HG02885 (cell line): Measurements from ENCODE around the gene HOXB8.

Source experiments
- ATAC-seq: cut with Tn5 transposase; IDR thresholded peaks from one replicate; pipeline ENCODE4 v1.9.1; 2021; ENCODE audit warnings: mild to moderate bottlenecking; ENCODE audit not compliant: unreplicated experiment, poor library complexity

The HOXB8 gene

DNA sequence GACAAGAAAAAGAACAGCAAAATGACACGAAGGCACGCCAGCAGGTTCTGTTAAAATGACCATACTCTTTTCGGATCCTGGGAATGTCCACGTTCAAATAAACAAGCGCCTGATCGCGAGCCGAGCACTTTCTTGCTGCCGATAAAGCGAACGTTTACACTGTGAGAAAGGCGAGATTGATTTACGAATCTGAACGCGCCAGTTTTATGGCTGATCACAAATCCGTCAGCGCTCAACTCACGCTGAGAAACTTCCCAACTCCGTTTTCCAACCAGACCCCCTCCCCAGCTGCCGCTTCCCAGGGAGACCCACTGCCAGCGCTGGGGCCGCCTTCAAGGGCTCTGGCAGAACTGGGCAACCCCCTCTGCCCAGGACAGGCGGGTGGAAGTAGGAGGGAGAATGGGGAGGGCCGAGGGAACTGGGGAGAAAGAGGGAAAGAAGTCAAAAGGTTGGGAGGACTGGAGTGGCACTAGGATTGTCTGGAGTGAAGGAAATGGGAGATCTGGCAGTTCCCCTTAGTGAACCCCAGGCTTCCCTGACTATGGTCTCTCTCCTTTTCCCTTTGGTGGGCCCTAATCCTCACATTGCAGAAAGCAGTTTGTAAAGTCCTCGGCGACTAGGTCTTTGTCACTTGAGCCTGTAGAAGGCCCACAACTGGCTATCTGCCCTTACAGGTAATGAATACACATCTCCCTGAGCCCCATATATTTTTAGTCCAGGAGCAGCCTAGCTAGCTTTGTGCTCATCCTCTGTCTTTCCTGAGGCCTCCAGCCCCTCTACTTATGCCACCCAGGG, 43.9 kb downstream of the HOXB8 start:
- no peak for ATAC-seq

DNA sequence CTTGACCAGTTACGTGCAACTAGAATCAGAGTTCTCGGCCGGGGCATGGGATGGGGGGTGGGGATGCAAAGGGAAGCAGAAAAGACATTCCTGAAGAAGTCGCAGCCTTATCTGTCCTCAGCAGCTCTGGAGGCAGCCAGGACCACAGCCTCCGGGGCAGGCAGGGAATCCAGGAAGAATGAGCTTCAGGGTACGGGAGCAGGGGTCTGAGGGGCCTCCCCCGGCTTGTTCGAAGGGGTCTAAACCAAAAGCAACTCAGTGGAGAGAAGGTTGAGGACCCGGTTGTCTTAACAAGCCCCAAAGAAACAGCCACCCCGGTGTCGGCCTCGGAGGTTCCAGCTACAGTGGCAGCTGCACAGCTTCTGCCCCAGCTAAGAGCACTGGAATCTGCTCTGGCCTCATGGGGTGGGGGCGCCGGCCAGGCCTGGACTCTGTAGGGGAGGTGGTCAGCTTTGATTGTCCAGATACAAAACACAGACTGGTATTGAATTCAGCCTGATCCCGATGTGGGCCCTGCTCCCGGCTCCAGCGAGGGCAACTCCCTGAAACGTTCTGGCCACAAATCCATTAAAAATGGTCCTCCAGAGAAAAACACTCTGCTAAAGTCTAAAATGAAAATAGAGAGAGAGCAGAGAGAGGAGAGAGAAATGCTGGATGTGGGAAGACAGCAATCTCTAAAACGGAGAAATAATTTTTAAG, 44.6 kb downstream of the HOXB8 start:
- no peak for ATAC-seq

DNA sequence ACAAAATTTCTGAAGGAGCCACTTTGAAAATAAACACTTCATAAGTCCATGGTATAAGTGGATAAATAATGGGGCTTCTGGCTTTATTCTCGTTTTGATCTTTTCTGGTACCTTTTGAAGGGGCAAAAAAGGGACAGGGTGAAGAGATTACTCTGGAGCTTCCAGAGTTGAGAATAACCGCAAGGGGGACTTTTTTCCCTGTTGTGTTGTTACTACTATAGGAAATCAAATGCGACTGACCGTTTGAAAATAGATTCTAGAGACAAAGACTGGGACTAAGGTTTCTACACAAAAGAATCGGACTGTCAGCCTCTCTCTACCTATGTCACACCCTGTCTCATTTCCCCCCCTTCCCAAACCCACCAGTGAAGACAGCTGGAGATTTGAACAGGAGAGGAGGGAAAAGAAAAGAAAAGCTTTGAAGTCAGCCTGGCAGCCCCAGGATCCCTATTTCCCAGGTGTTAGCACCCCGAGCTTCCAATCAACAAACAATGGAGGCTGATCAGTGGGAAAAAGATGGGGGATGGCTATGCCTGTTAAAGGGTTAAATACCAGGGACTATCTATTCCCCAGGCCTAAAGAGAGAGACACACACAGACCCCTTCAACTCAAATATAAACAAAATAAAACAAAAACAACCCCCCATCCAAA, 45.3 kb downstream of the HOXB8 start:
- no peak for ATAC-seq

DNA sequence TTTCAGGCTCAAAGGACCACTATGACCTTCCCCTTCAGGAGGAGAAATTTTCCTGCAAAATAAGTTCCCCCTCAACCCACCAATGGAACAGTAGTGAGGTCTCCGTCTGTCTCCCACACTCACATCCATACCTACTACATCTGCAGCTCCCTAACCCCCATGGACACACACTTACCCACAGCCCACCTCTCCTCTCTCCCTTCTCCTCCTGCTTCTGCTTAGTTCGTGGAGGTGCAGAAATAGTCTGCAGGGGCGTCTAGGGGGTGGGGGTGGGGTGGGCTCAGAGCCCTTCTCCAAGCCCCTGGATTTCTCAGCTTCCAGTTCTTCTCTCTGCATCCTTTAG, 45.9 kb downstream of the HOXB8 start:
- ATAC-seq, result no peak

DNA sequence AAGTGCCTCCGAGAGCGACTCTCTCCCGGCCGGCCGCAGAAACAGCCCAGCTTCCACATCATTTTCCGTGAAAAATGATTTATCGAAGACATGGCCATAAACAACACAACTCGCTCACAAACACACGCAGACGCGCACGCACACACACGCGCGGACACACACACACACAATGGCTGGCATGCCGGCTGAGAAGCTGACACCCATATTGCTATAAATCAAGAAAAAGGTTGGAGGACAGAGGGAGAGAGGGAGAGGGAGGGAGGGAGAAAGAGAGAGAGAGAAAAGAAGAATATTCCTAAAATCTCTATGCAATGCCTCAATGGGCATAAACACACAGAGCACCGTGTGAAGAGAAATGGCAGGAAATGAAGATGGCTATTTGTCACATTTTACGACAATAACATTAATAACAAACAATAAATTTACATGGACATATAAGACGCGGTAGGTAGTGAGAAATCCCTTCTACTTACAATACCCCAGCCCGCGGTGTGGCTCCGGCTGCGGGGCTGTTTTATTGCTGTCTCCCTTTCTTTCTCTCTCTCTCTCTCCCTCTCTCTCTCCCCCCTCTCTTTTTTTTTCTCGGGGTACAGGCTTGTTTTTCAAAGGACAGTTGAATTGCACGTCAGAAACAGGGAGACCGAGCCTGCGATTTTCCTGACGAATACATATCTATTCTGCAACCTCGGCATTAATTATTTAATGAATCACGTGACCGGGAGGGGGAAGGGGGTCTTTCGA, 46.4 kb downstream of the HOXB8 start:
- ATAC-seq, result no peak

DNA sequence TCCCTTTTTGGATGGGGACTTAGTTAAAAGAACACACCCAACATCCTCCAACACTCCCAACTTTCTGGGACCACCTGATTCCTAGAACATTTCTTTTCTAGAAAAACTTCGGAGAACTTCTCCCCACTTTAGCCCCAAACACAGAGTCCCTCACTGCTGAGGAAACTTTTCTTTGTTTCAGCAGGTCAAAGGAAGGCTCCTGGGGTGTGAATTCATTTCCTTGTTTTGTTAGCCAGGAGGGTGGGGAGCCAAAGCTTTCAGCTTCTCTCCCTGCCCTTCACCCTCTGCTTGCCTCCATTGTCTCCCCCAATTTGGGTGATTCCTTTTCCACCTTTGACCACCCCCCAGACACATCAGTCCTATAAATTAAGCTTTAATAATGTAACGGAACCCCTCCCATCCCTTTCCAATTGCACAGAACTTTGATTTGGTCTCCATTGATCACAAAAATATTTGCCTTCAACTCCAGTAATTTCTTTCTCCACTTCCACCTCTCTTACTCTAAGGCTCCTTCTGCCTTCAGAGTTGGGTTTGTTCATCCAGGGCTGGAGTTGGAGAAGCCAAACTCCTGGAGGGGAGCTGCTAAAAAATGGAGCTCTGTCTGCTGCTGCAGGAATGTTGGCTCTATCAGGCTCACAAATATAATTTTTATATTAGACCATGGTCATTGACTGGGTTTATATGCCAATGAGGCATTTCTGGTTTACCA, 47.3 kb downstream of the HOXB8 start:
- ATAC-seq, result no peak

DNA sequence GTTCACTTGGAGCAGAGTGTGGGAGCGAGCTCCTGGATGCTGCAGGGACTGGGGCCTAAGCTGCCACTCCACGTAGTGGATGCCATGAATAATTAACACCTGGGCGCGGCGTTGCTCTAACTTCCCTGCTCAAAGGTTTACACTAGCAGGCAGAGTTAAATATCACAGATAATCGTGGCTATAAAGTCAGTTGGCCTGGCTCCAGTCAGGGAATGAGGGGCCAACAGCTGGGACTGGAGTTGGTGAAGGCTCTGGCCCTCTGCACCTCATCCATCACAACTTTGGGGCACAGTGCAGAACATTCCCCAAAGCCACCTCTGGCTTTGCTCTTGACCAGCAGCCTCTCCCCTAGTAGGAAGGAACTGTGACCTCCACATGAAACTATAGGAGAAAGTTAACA, 47.9 kb downstream of the HOXB8 start:
- no peak for ATAC-seq

DNA sequence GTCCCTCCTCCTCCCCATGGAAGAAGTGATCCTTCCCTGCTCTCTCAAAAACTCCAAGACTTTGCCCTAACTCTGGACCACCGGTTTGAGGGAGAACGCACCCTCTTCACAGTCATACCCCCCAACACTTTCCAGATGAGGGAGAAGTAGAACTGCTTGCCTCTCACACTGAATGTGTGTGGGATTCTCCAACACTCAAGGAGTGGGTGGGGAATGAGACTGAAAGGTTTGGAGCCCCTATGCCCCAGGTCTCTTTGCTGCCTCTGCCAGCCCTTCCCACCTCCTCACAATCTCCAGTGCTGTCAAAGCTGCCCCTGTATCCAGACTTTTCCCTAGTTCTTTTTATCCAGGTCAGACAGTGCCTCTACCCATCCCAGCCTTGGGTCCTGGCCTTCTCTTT, 48.4 kb downstream of the HOXB8 start:
- ATAC-seq, result no peak

DNA sequence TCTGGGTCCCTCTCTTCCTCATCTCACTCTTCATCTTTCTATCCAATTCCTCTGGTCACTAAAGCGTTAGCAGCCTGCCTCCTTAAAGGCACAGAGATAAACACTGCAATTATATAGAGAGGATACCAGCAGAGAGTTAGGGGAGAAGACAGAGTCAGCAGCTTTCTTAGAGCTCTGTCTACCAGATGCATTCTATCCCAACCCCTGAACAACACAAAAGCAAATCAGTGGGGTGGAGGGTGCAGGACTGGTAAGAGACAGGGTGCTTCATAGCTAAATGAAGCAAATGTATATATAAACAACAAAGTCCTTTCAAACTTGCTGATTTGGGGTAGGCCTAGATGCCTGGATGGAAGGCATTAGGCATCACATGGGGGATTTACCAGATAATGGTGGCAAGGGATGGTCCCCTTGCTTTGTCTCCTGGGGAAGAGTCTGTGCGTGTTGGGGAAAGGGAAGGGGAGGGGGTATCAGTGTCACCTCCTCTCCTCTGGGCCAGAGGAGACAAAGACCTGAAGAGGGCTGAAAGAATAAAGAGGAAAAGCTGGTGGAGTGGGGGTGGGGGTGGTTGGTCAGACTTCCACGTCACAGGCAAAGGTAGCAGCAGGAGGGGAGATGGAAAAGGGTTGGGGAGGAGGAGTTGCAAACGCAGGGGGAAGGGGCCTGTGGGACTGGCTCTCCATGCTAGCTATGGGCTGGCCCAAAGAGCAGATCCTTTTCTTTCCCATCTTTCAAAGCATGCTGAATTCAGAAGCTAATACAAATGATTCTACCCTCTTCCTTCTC, 49.0 kb downstream of the HOXB8 start:
- no peak for ATAC-seq

DNA sequence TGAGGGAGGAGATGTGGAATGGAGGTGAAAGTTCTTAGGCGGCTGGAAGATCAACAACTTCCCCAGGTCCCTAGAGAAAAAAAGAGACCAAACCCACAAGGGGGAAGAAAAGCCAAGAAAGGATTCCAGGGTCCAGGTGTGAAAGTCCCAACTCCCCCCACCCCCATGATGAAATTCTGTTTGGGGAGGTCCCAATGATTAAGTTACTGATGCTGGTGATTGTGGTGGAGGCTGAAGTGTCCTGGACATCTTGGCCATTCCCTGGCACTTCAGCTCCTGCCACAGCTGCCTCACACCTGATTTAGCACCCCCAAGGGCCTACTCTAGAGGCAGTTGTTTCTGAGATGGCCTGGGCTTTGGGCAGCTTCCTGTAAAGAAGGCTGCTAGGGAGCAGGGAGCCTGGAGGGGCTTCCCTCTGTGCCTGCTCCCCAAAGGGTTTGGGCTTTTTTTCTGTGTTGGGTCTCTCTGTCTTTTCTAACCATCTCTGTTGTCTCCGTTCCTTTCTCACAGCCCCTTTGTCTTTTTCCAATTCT, 50.0 kb downstream of the HOXB8 start:
- ATAC-seq, result no peak

DNA sequence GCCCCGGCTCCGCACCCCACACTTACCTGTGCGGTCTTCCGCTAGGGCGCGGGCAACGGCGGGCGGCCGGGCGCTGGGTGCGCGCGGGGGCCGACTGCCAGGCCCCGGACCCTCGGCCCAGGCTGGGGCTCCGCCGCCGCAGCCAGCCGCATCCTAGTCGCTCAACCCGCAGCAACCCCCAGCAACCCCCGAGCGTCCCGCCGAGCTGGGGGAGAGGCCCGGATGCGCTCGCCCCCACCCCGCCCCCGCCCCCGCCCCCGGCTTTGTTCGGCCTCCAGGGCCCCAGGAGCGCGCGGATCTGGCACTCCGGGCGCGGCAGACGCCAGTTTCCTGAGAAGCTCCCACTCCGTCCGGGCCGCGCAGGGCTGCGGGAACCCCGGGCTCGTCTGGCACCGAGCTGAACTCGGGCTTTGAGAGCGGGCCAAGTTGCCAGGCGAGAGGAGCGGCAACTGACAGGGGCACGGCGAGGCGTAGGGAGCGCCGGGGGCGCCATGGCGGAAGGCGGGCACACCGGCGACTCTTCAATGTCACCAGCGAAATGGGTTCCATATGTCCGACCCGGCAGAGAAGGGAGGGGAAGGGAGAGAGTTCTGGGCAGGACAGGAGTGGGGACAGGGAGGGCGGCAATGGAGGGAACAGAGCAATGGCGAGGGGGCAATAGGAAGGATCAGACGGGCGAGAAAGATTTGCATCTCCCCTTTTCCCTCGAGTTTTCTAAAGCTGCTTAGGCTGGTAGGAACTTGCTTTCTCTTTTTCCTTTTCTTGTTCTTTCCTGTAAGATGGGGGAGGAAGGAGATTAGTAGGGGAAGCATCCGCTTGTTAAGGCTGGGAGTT, 50.7 kb downstream of the HOXB8 start:
- no peak for ATAC-seq

DNA sequence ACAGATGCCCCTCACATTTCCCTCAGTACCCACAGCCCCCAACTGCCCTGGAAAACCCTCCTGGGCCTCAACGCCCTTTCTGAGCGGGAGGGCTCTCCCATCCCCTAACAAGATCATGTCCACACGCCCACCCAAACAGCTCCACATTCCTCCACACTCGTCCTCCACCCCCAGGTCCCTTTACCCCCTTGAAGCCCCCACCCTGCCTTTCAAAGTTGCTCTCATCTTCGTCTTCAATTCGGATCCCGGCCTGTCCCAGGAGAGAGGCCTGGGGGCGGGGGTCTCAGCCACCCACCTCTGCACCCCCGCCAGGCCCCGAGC, 51.3 kb downstream of the HOXB8 start:
- ATAC-seq, result no peak

DNA sequence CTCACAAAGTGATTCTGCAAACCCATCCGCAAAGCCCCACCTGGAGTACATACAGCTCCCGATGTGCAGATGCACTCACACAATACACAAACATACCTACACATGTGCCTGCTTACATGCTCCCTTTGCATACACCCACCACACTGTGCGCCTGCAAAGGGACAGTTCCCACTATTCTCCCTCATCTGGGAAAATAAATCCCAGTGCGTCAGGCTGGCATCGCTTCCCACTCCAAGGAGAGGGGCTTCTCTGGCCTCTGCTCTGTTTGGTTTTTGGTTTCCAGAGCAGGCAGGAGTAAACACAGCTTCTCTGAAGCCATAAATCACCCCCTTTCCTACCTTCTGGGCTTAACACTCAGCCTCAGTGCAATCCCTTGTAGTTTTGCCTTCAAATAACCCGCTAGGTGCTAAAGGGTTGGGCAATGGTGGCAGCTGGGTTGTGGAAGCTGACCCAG, 51.7 kb downstream of the HOXB8 start:
- ATAC-seq, result no peak

DNA sequence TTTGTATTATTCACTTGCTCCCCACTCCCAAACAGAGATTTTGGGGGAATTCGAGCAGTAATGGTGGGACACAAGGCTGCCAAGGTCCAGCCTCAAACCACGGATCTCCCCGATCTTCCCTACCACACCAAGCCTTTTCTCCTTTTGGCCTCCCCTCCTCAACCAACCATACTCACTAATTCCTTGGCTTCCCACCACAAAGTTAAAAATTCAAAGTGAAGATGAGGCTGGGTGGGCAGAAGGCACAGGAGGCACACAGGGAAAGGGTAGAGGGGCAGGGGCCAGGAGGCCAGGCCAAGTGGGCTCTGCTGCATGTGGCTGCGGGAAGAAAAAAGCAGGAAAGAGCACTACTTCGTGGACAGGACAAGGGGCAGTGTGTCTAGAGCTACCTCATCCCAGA, 52.2 kb downstream of the HOXB8 start:
- ATAC-seq, result no peak
